ENCODE data around the gene NRP2.

Gene NRP2

DNA sequence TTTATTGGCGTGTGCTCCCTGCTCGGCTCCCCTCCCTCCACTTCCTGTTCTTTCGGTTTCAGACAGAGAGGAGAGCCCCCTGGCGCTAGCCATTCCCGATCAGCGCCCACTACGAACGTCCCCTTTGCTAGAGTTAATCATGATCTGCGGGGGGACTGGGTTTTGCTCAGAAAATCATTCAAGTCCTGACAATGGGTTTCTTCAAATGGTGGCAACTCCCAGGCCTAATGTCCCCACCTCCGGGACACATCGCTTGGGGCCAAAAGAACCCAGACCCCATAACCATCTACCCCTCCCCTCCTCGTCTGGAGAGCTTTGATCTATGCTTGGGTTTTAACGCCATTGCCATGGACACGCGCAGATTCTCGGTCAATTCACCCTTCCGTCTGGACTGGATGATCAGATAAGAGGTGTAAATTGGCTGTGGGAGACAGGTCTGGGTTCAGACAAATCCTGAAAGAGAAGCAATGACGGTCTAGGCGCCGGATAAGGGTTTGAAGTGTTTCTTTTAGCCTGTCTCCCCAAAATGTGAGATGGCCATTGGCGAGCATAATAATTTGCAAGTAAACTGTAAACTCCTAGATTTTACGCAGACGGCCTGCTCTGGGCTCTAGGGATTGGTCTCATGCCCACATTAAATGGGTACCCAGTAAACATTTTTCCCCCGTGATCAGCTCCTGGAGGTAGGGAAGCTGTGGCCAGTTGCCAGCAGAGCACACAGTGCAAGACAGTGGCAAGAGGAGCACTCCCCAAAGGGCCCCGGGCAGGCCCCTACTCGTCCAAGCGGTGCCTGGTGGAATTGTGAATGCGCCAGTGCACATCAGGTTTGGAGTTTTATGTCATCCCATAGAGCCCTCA is 4.7 kb downstream of the NRP2 start:
- no peak for DNase-seq

DNA sequence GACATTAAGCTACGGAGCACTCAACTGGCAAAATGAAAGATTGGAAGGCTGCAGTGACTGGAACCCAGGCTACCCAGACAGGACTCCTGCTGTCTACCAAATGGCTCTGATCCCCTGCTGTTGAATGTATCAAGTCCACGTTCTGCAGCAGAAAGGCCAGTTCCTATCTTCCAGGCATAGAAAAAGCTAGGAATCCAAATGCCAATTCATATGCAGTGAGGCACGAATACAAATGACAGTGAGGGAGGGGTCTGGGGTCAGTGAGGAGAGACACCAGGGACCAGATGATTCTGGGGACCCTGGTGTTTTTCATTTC is 5.3 kb downstream of the NRP2 start:
- DNase-seq, result no peak

DNA sequence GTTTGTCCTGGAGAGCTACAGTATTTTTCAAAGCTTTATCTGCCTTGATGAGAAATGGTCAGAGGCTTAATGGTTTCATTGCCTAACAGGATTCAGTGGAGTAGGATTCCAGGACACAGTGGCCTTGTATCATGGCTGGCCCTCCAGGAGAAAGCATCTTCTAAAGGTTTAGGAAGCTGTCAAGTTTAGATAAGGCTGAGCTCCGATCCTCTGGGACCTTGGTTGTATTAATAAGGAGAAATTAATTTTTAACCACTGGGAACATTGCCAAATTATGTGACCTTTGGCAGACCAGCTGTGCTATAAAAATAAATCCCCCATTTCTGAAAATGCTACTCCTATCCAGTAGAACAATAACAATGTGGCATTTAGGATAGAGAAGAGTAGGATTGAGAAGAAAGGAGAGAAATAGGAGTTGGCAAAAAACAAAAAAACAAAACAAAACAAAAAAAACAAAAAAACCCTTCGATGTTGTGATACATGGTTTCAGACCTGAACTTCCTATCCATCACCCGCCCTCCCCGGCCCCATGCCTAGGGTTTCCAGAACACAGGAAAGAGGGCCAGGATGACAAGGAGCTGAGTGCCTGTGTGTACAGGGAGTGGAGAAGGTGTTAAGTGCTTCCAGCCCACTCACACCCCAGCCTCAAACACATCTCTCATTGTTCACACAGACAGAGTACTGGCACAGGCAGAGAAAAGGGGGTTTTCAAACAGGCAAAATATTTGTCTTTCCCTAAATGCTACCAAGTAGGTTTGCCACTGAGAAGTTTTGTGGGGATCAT is 6.3 kb downstream of the NRP2 start:
- no peak for DNase-seq

DNA sequence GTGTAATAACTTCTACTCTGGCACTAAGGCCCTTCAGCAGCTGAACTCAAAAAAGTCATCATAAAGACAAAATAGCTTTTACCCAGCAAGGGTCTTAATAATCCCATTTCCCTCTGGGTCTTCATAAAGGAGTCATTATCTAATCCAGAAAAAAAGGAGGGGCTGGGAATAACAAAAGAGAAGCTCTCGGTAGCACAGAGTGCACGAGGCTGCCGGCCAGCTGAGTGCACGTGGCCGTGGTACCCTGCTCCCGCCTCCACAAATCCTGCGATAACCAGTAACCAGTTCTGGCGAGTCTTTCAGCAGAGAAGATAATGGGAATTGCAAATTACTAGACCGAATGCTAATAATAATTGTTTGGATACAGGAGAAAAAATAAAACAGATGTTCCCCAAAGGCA is 7.5 kb downstream of the NRP2 start:
- DNase-seq, result no peak

DNA sequence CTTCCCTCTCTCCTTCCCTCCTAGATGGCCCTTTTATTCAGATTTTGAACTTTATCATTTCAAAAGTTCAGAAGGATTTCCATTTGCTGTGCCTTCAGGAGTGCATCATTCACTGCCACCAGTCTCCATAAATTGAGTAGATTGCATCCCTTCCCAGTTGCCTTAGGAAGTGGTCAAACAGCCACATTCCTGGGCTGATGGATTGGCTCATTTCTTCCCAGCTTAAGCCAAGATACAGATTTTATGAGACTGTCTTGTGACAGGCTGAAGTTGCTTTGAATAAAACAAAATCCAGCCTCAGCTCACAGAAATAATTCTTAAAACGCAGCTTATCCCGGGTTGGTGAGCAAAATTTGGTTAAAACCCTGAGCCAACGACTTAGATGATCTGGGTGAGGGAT is 9.8 kb downstream of the NRP2 start:
- DNase-seq, result no peak

DNA sequence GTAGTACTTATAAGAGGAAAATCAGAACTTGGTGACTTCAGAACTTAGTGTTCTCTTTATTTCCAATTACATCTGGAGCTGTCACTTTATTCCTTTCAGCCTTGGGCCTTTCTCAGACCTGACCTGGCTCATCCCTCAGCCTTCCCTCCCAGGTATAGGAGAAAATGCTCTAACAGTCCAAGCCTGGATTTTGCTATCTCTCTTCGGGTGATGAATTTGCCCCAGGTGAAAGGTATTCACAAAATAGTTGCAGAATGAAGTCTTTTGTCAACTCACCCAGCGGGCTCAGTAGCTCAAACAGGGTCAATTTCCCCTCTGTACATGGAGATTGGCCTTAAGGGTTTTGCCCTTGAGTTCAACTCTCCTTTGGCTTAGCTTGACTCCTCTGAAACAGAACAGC is 12.0 kb downstream of the NRP2 start:
- DNase-seq, result no peak

DNA sequence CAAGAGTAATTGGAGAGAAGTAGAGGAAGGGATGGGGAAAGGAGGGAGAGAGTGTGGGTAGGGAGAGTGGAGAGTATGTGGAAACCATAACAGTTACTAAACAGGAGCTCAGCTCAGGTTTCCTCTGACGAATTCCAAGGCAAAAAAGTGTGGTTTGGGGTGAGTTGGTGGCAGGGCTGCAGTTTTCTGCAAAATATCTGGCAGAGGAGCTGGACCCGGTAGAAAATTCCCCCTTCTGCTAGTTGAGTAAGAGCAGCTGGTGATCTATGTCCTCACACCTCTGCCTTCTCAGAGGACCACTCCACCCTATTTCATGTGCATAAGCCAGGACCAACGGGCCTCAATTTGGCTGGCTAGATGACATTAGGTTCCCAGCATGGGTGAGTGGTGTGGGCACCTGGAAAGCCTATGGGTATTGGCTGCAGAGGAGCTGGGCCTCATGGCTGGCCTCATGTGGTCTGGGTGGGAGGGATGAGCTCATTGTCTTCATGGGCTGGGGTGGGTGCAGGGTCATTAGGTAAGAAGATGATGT is 13.2 kb downstream of the NRP2 start:
- DNase-seq, result no peak

- DNase-seq, result no peak
These were observed 14.1 kb downstream of the NRP2 start for GRCh38 chr2:205696331-205696926.

DNA sequence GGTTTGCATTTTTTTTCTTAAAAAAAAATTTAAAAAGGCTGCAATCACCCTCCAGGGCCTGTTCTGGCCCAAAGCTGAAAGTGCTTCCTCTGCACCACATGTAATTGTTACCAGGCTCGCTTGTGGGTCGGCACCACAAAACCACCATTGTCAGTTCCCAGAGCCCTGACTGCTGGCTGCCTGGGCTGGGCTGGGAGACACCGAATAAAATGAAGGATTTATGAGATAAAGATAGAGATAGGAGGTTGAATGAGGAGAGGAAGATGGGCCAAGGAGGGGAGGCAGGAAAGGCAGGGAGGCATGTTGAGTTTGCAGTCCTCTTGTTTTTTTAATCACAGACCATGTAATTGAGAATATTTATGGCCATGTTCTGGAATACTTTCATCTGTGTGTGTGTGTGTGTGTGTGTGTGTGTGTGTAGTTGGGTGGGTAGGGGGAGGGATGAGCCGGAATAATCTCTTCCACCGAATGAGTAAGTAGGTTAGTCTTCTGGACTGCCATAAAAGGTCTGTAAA is 14.7 kb downstream of the NRP2 start:
- no peak for DNase-seq

GRCh38 chr2:205698286-205699268 is 16.3 kb downstream of the NRP2 start:
- DNase-seq, result no peak

- DNase-seq, result no peak
These were observed 17.4 kb downstream of the NRP2 start for GRCh38 chr2:205699515-205700289.

GRCh38 chr2:205700331-205701132 is 18.2 kb downstream of the NRP2 start:
- peak; percentile 54 for DNase-seq

DNA sequence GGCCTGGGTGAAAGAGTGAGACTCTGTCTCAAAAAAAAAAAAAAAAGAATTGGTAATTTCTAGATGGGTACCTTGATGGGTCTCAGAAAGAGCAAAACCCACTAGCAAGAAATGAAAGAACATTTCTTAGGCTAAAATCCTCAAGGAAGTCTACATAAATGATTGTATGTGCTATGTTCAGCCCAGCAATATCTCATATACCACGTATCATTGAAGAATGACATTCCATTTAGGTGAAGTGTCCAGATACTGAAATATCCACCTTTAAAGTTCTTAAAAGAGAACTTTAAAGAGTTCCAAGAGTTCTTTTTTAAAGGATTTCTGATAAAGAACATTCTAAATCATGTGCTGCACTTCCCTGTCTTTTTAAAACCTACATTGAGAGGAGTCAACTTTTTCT is 19.2 kb downstream of the NRP2 start:
- no peak for DNase-seq

DNA sequence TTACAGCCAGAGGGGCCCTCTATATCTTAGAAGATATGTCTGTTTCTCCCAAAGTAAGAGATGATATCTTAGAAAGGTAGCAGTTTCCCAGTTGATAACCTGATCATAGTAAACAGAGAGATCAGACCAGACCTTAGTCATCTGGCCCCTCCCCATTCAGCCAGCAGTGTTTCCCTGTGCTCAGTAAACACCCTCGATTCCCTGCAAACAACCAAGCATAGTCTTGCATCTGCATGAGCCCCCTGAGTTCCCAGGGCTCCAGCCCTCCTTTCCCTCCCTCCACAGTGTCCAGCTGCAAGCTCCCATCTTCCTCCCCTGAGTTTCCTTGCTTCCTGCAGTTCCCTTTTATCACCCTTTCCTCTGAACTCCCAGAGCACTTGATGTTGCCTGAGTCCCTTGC is 20.3 kb downstream of the NRP2 start:
- DNase-seq, result no peak

DNA sequence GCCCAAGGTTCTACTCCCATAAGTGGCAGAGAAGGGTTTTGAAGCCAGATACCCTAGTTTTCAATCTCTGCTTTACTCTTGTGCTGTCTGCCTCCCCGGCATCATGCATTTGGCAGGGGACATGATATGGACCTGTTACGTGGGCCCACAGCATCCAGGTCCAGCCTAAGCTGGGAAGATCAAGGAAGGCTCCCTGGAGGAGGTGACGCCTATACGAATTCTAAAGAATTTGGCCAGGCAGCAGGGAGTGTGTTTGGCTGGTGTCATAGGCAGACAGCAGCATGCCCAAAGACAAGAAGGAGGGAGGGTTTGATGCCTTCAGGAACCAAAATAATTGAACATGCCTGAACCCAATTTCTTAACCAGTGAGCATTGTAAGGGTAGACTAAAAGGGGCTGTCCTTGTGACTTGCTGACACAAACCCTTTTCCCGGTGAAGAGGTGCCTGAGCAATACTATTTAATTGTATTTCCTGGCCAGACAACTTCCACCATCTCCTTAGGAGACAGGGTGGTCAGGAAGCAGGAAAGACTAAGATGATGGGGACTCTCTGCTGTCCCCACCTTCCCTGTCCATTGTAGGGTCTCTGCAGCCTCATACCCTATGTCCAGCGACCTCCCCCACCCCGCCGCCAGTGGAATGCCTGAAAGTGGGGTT is 21.3 kb downstream of the NRP2 start:
- no peak for DNase-seq

- no peak for DNase-seq
These were observed 21.9 kb downstream of the NRP2 start for GRCh38 chr2:205704127-205704741.

- DNase-seq, result no peak
These were observed 23.4 kb downstream of the NRP2 start for GRCh38 chr2:205705511-205706349.

- DNase-seq, result peak; percentile 67
These were observed 24.6 kb downstream of the NRP2 start for GRCh38 chr2:205706769-205707381.

All from activated CD4-positive, alpha-beta T cell treated with anti-CD3 and anti-CD28 coated beads for 48 hours (primary cell).